GM12891 (cell line): Measurements from ENCODE around the gene CAMK2G.

ENCODE experiments used
- PAX5 ChIP-seq: IDR thresholded peaks from 2 replicates; pipeline ENCODE4 v1.6.1; 2011; ENCODE audit warnings: low read length, moderate library complexity, mild to moderate bottlenecking; ENCODE audit not compliant: insufficient read depth, severe bottlenecking
- POLR2A ChIP-seq: IDR thresholded peaks from 2 replicates; pipeline ENCODE4 v1.6.1; 2011; ENCODE audit warnings: low read depth, low read length, control low read depth
- POLR2AphosphoS5 ChIP-seq: IDR thresholded peaks from 2 replicates; pipeline ENCODE4 v1.6.1; 2011; ENCODE audit warnings: low read depth, low read length, control low read depth
- POU2F2 ChIP-seq: IDR thresholded peaks from 2 replicates; pipeline ENCODE4 v1.6.1; 2011; ENCODE audit warnings: low read depth, mild to moderate bottlenecking, control low read depth, low read length, moderate library complexity

DNA sequence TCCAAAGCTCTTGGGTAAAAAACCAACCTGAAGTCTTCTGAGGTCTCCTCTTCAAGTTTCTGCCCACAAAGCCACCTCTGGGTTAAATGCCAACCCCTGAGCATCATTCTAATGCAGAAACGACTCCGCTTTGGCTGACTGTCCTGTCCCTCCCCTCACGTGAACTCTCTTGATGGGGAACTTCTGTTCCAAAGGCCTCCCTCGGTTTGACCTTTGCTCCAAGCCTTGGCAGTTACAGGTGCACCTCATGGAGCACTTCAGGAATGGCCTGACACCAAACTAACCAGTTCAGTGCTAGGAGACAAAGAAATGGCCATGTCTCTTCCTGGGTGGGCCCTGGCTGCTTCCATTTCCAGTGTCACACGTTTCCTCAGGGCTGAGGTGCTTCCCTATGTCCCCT lies 20.0 kb downstream of the CAMK2G start:
- TF ChIP-seq POLR2A (no peak), POLR2AphosphoS5 (no peak), POU2F2 (no peak), PAX5 (no peak)
